Naive thymus-derived CD4-positive, alpha-beta T cell (primary cell): ENCODE data around the gene RAPGEF5. TPM values are rescaled to one million over a fixed set of nuclear protein-coding genes. Genes with fewer than 3 reads are reported as not detected.

Experiments
- ATAC-seq: fragments of 150-1000 bp; cut with Tn5 transposase; 2 replicates; pipeline ENCODE4 v1.10.0; 2021; ENCODE audit warnings: mild to moderate bottlenecking, moderate library complexity
- CTCF ChIA-PET: fragments of 350-600 bp; sonication (Branson Sonifier 250); formaldehyde crosslinking; loops from one replicate; lab custom pipeline; 2021; ENCODE audit warnings: antibody characterized with exemption; lab: Charles Lee
- POLR2A ChIA-PET: fragments of 350-600 bp; sonication (Branson Sonifier 250); formaldehyde crosslinking; loops from one replicate; lab custom pipeline; 2021; ENCODE audit warnings: antibody characterized with exemption, inconsistent platforms; lab: Charles Lee
- DNase-seq, 9 donors: peaks; one replicate each; pipeline versions ENCODE4 v3.0.0 to v3.0.0-alpha.2; 2020 to 2022; ENCODE audit warnings: mixed read lengths in 1 of 9
- H3K27ac ChIP-seq: one replicate; pipeline ENCODE4 v1.7.0; 2013; ENCODE audit warnings: mild to moderate bottlenecking, low read depth, low read length, moderate library complexity
- H3K27me3 ChIP-seq, 2 donors: one replicate each; pipeline ENCODE4 v1.7.0; 2013; ENCODE audit warnings: low read length in 2 of 2, mild to moderate bottlenecking in 2 of 2, moderate library complexity in 2 of 2; ENCODE audit not compliant: control insufficient read depth in 2 of 2, insufficient read depth in 2 of 2
- H3K36me3 ChIP-seq, 3 experiments: 1 replicate in 2 of 3; 2 replicates in 1 of 3; pipeline ENCODE4 v1.7.0; 2013; ENCODE audit warnings: low read length in 3 of 3, mild to moderate bottlenecking in 3 of 3, moderate library complexity in 1 of 3; ENCODE audit not compliant: insufficient read depth in 3 of 3, control insufficient read depth in 2 of 3
- H3K4me1 ChIP-seq, 2 donors: one replicate each; pipeline ENCODE4 v1.7.0; 2013; ENCODE audit warnings: low read length in 2 of 2, mild to moderate bottlenecking in 2 of 2, moderate library complexity in 1 of 2; ENCODE audit not compliant: control insufficient read depth in 2 of 2, insufficient read depth in 2 of 2
- H3K4me3 ChIP-seq: 2 replicates; pipeline ENCODE4 v1.7.0; 2013; ENCODE audit warnings: mild to moderate bottlenecking, low read length
- H3K9me3 ChIP-seq, 3 experiments: 1 replicate in 2 of 3; 2 replicates in 1 of 3; pipeline ENCODE4 v1.7.0; 2013; ENCODE audit warnings: low read length in 3 of 3; ENCODE audit not compliant: control insufficient read depth in 2 of 3
- H3K27ac Mint-ChIP-seq, 9 donors: one replicate each; pipeline ENCODE4 v1.8.0; 2020 to 2022; ENCODE audit warnings: mixed read lengths in 9 of 9, mild to moderate bottlenecking in 8 of 9, moderate library complexity in 5 of 9, inconsistent platforms in 2 of 9
- H3K27me3 Mint-ChIP-seq, 5 donors: one replicate each; pipeline ENCODE4 v1.8.0; 2021 to 2022; ENCODE audit warnings: mixed read lengths in 5 of 5, mild to moderate bottlenecking in 1 of 5
- H3K36me3 Mint-ChIP-seq, 5 donors: one replicate each; pipeline ENCODE4 v1.8.0; 2020 to 2022; ENCODE audit warnings: mixed read lengths in 5 of 5, mild to moderate bottlenecking in 3 of 5, inconsistent platforms in 1 of 5
- H3K4me1 Mint-ChIP-seq, 7 donors: one replicate each; pipeline ENCODE4 v1.8.0; 2020 to 2022; ENCODE audit warnings: mixed read lengths in 7 of 7, mild to moderate bottlenecking in 3 of 7, inconsistent platforms in 1 of 7
- H3K4me3 Mint-ChIP-seq, 10 donors: one replicate each; pipeline ENCODE4 v1.8.0; 2020 to 2022; ENCODE audit warnings: mild to moderate bottlenecking in 10 of 10, mixed read lengths in 10 of 10, moderate library complexity in 6 of 10, inconsistent platforms in 2 of 10
- H3K9me3 Mint-ChIP-seq, 11 donors: one replicate each; pipeline ENCODE4 v1.8.0; 2020 to 2022; ENCODE audit warnings: mixed read lengths in 11 of 11, mild to moderate bottlenecking in 4 of 11, inconsistent platforms in 1 of 11, moderate library complexity in 1 of 11
- intact Hi-C, 2 donors: fragments of 100-400 bp; cut with micrococcal nuclease; formaldehyde crosslinking; loops; one replicate each; pipeline ENCODE4 v1.15.1; 2023
- polyA plus RNA-seq, 2 donors: library from polyadenylated mRNA; unstranded; fragments of 300-500 nt; fragmentation: Illumina TruSeq; gene quantifications; one replicate each; pipeline ENCODE4 v1.2.3, GENCODE V29; 2021
- total RNA-seq, 6 experiments: library from RNA in 5 of 6; stranded (reverse) in 5 of 6; gene quantifications; 1 replicate in 5 of 6; 2 replicates in 1 of 6; pipeline ENCODE4 v1.2.3 and lab custom pipeline; 2021 to 2026

RAPGEF5 gene
- total and polyA plus RNA-seq, 7 experiments from 2014 or later: 0.17 to 0.93 TPM; not detected in 5

- ATAC-seq (no peak), DNase-seq (no peak)
- CTCF ChIA-PET: no interaction called here
- intact Hi-C loops: loop anchor here in 1 of 2 donors (10.0 kb wide), 1 partner anchor 189 kb away; no protein-coding TSS in a partner anchor
- Histone ChIP-seq H3K27ac (no peak overlapping the region), H3K36me3 (no peaks in the 10 kb centered on the region), H3K4me3 (no peak overlapping the region), H3K9me3 (no peaks in the 10 kb centered on the region), H3K27me3 (no peaks in the 10 kb centered on the region), H3K4me1 (no peaks in the 10 kb centered on the region)
- Mint-ChIP-seq H3K4me1 (peaks cover 0 to 12% (median 0%) of the 10 kb centered on the region in 7 donors), H3K4me3 (no peak overlapping the region), H3K27me3 (peaks cover 0 to 29% (median 20%) of the 10 kb centered on the region in 5 donors), H3K36me3 (no peaks in the 10 kb centered on the region), H3K27ac (no peak overlapping the region), H3K9me3 (peaks cover 0 to 2% (median 0%) of the 10 kb centered on the region in 11 donors)
- POLR2A ChIA-PET: no interaction called here
These were observed 61.3 kb downstream of the RAPGEF5 start for GRCh38 chr7:22295402-22296264.

- ChIA-PET POLR2A (no interaction called here), CTCF (no interaction called here)
- no peak overlapping the region for H3K27ac ChIP-seq
- H3K27me3 ChIP-seq: no peaks in the 10 kb centered on the region
- no peak overlapping the region for H3K27ac Mint-ChIP-seq
- no peak overlapping the region for H3K4me3 ChIP-seq
- peaks cover 0 to 4% (median 0%) of the 10 kb centered on the region in 11 donors for H3K9me3 Mint-ChIP-seq
- ATAC-seq (peak; percentile 36), DNase-seq (peak in 1 of 9 donors; percentile 21)
- no peaks in the 10 kb centered on the region for H3K9me3 ChIP-seq
- H3K36me3 Mint-ChIP-seq: no peaks in the 10 kb centered on the region
- H3K4me1 ChIP-seq: no peaks in the 10 kb centered on the region
- peaks cover 0 to 12% (median 0%) of the 10 kb centered on the region in 7 donors for H3K4me1 Mint-ChIP-seq
- H3K27me3 Mint-ChIP-seq: peaks cover 13 to 36% (median 31%) of the 10 kb centered on the region in 5 donors
- intact Hi-C loops: loop anchor here in 1 of 2 donors (5.0 to 10.0 kb wide), 2 partner anchors 180 to 192 kb away; no protein-coding TSS in a partner anchor
- H3K4me3 Mint-ChIP-seq: peak overlapping the region in 1 of 10 donors; percentile 8
- no peaks in the 10 kb centered on the region for H3K36me3 ChIP-seq
These were observed 64.4 kb downstream of the RAPGEF5 start for GRCh38 chr7:22292531-22292930.

- Histone ChIP-seq H3K4me3 (no peak overlapping the region), H3K36me3 (no peaks in the 10 kb centered on the region), H3K27ac (no peak overlapping the region), H3K27me3 (no peaks in the 10 kb centered on the region), H3K4me1 (no peaks in the 10 kb centered on the region), H3K9me3 (no peaks in the 10 kb centered on the region)
- peaks cover 0 to 12% (median 0%) of the 10 kb centered on the region in 7 donors for H3K4me1 Mint-ChIP-seq
- CTCF ChIA-PET: no interaction called here
- H3K36me3 Mint-ChIP-seq: no peaks in the 10 kb centered on the region
- peaks cover 15 to 37% (median 31%) of the 10 kb centered on the region in 5 donors for H3K27me3 Mint-ChIP-seq
- H3K27ac Mint-ChIP-seq: no peak overlapping the region
- peaks cover 0 to 4% (median 0%) of the 10 kb centered on the region in 11 donors for H3K9me3 Mint-ChIP-seq
- no peak overlapping the region for H3K4me3 Mint-ChIP-seq
- DNase-seq (no peak), ATAC-seq (no peak)
- POLR2A ChIA-PET: no interaction called here
- intact Hi-C loops: loop anchor here in 1 of 2 donors (5.0 to 10.0 kb wide), 2 partner anchors 180 to 193 kb away; no protein-coding TSS in a partner anchor
These were observed 65.0 kb downstream of the RAPGEF5 start for GRCh38 chr7:22291977-22292376.

- DNase-seq (no peak), ATAC-seq (no peak)
- Histone ChIP-seq H3K36me3 (no peaks in the 10 kb centered on the region), H3K27ac (no peak overlapping the region), H3K4me1 (no peaks in the 10 kb centered on the region), H3K4me3 (no peak overlapping the region), H3K9me3 (no peaks in the 10 kb centered on the region), H3K27me3 (no peaks in the 10 kb centered on the region)
- intact Hi-C loops: no loop called here
- H3K4me3 Mint-ChIP-seq: no peak overlapping the region
- H3K4me1 Mint-ChIP-seq: peaks cover 0 to 8% (median 0%) of the 10 kb centered on the region in 7 donors
- H3K27ac Mint-ChIP-seq: no peak overlapping the region
- H3K9me3 Mint-ChIP-seq: peaks cover 0 to 4% (median 0%) of the 10 kb centered on the region in 11 donors
- POLR2A ChIA-PET: no interaction called here
- peaks cover 9 to 29% (median 22%) of the 10 kb centered on the region in 5 donors for H3K27me3 Mint-ChIP-seq
- CTCF ChIA-PET: no interaction called here
- H3K36me3 Mint-ChIP-seq: no peaks in the 10 kb centered on the region
These were observed 68.8 kb downstream of the RAPGEF5 start for GRCh38 chr7:22288202-22288601.

- DNase-seq: no peak
- peaks cover 13 to 26% (median 22%) of the 10 kb centered on the region in 5 donors for H3K27me3 Mint-ChIP-seq
- intact Hi-C loops: no loop called here
- H3K4me3 Mint-ChIP-seq: no peak overlapping the region
- no peak overlapping the region for H3K27ac Mint-ChIP-seq
- peaks cover 0 to 4% (median 0%) of the 10 kb centered on the region in 11 donors for H3K9me3 Mint-ChIP-seq
- Histone ChIP-seq H3K4me3 (no peak overlapping the region), H3K4me1 (no peaks in the 10 kb centered on the region), H3K9me3 (no peaks in the 10 kb centered on the region), H3K27me3 (no peaks in the 10 kb centered on the region), H3K36me3 (no peaks in the 10 kb centered on the region), H3K27ac (no peak overlapping the region)
- H3K36me3 Mint-ChIP-seq: no peaks in the 10 kb centered on the region
- CTCF ChIA-PET: no interaction called here
- POLR2A ChIA-PET: no interaction called here
- ATAC-seq: peak; percentile 53
- H3K4me1 Mint-ChIP-seq: peaks cover 0 to 1% (median 0%) of the 10 kb centered on the region in 7 donors
These were observed 69.5 kb downstream of the RAPGEF5 start for GRCh38 chr7:22287412-22287811.

- Mint-ChIP-seq H3K4me3 (no peak overlapping the region), H3K27me3 (peaks cover 19 to 32% (median 29%) of the 10 kb centered on the region in 5 donors), H3K9me3 (peaks cover 0 to 4% (median 0%) of the 10 kb centered on the region in 11 donors), H3K27ac (no peak overlapping the region), H3K36me3 (no peaks in the 10 kb centered on the region), H3K4me1 (peaks cover 0 to 1% (median 0%) of the 10 kb centered on the region in 7 donors)
- H3K27me3 ChIP-seq: no peaks in the 10 kb centered on the region
- H3K4me3 ChIP-seq: no peak overlapping the region
- H3K4me1 ChIP-seq: no peaks in the 10 kb centered on the region
- no peaks in the 10 kb centered on the region for H3K36me3 ChIP-seq
- ATAC-seq (no peak), DNase-seq (no peak)
- no peak overlapping the region for H3K27ac ChIP-seq
- POLR2A ChIA-PET: no interaction called here
- no peaks in the 10 kb centered on the region for H3K9me3 ChIP-seq
- CTCF ChIA-PET: no interaction called here
- intact Hi-C loops: no loop called here
These were observed 70.5 kb downstream of the RAPGEF5 start for GRCh38 chr7:22286436-22286835.
